Stomach (tissue), 9 donors: ENCODE data around the gene HDLBP. TPM values are rescaled to one million over a fixed set of nuclear protein-coding genes. Genes with fewer than 3 reads are reported as not detected.

Experiments used
- DNase-seq, 2 donors: peaks; one replicate each; pipeline versions ENCODE4 v3.0.0 to v3.0.0-alpha.2; 2013 to 2019
- H3K27ac ChIP-seq, 5 donors: fragments of 200-600 bp in 4 of 5; sonication (generic) in 4 of 5; one replicate each; pipeline ENCODE4 v1.5.1; 2013 to 2019; ENCODE audit warnings: mild to moderate bottlenecking in 1 of 5, moderate library complexity in 1 of 5
- H3K27me3 ChIP-seq, 3 donors: fragments of 200-600 bp; sonication (generic); one replicate each; pipeline ENCODE4 v1.5.1; 2017 to 2019; ENCODE audit warnings: mixed run types in 1 of 3
- H3K36me3 ChIP-seq, 4 donors: fragments of 200-600 bp; sonication (generic); 1 replicate in 3 of 4; 2 replicates in 1 of 4; pipeline ENCODE4 v1.5.1; 2016 to 2019
- H3K4me1 ChIP-seq, 4 donors: fragments of 200-600 bp; sonication (generic); one replicate each; pipeline ENCODE4 v1.5.1; 2016 to 2019
- H3K4me3 ChIP-seq, 4 donors: fragments of 200-600 bp; sonication (generic) in 3 of 4; one replicate each; pipeline ENCODE4 v1.5.1; 2016 to 2019; ENCODE audit warnings: mild to moderate bottlenecking in 1 of 4
- H3K9me3 ChIP-seq, 4 donors: fragments of 200-600 bp; sonication (generic); one replicate each; pipeline ENCODE4 v1.5.1; 2016 to 2019
- CTCF ChIP-seq, 7 experiments: fragments of 450-650 bp in 4 of 7; fragments of 200-600 bp in 3 of 7; sonication (generic) in 3 of 7; IDR thresholded peaks; one replicate each; pipeline ENCODE4 v1.5.1; 2016 to 2019; ENCODE audit warnings: antibody characterized with exemption in 7 of 7, control low read depth in 2 of 7, mild to moderate bottlenecking in 1 of 7
- EP300 ChIP-seq: sonication (generic); formaldehyde crosslinking; IDR thresholded peaks from one replicate; pipeline ENCODE4 v1.6.1; 2017; ENCODE audit warnings: antibody characterized with exemption
- POLR2A ChIP-seq, 4 donors: fragments of 450-650 bp; IDR thresholded peaks; one replicate each; pipeline ENCODE4 v1.6.1; 2016; ENCODE audit warnings: antibody characterized with exemption in 4 of 4, control low read depth in 2 of 4, mild to moderate bottlenecking in 1 of 4, moderate library complexity in 1 of 4
- POLR2AphosphoS5 ChIP-seq, 3 donors: sonication (generic); formaldehyde crosslinking; IDR thresholded peaks; one replicate each; pipeline ENCODE4 v1.6.1; 2016; ENCODE audit warnings: antibody characterized with exemption in 3 of 3
- WGBS, 5 donors: extraction: QIAGEN DNeasy Blood & Tissue Kit in 3 of 5; methylation state at CpG; one replicate each; pipeline versions ENCODE4 v1.1.5 to v1.1.7; 2013 to 2018; 5-methylcytosine and 5-hydroxymethylcytosine counted together
- intact Hi-C: fragments of 100-400 bp; cut with DNase I; formaldehyde crosslinking; loops from one replicate; pipeline ENCODE4 v1.15.1; 2023; ENCODE audit warnings: low total_unique reads
- polyA plus RNA-seq, 3 donors: library from polyadenylated mRNA; stranded (reverse); fragments of 200-250 nt; gene quantifications; one replicate each; pipeline ENCODE4 v1.2.3, GENCODE V29; 2013
- total RNA-seq, 5 donors: library from RNA; depleted of rRNA; stranded (reverse); fragments of >200 nt; gene quantifications; one replicate each; pipeline versions ENCODE4 v1.1.0 to v1.2.3, GENCODE V29; 2014 to 2016
- donor health status: healthy with polysubstance abuse.
- donor health status: Bipolar disorder and iron deficiency.
- donor health status: healthy.

The HDLBP gene
- total and polyA plus RNA-seq, 8 donors = 171 to 752 (median 397) TPM

DNA sequence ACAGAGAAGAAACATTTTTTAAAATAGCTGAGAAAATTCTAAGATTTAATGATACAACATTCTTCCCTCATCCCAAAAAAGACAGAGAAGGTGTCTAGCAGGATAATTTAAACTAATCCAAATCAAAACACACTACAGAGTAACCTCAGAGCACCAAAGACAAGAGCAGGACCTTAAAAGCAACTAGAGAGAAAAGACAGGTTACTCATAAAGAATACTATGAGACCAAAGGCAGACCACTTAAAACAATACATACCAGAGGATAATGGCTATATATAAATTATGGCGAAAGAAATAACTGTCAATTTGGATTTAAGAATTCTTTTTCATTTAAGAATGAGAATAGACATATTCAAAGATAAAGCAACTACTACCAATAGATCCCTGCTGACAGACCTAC lies 40.0 kb downstream of the HDLBP start:
- 96 to 100% (median 98%) methylated on average over 1 of the region's 1 CpG for WGBS, 5 donors
- Histone ChIP-seq H3K4me3 (no peak overlapping the region), H3K4me1 (peaks cover 11 to 44% (median 32%) of the 10 kb centered on the region in 4 donors), H3K9me3 (no peaks in the 10 kb centered on the region), H3K36me3 (no peaks in the 10 kb centered on the region), H3K27me3 (no peaks in the 10 kb centered on the region), H3K27ac (no peak overlapping the region)
- TF ChIP-seq EP300 (no peak), POLR2A (IDR thresholded peaks at IDR 0.05) (no peak), POLR2AphosphoS5 (IDR thresholded peaks at IDR 0.05) (no peak), CTCF (IDR thresholded peaks at IDR 0.05) (no peak)
- DNase-seq = no peak
- intact Hi-C loops = no loop called here

DNA sequence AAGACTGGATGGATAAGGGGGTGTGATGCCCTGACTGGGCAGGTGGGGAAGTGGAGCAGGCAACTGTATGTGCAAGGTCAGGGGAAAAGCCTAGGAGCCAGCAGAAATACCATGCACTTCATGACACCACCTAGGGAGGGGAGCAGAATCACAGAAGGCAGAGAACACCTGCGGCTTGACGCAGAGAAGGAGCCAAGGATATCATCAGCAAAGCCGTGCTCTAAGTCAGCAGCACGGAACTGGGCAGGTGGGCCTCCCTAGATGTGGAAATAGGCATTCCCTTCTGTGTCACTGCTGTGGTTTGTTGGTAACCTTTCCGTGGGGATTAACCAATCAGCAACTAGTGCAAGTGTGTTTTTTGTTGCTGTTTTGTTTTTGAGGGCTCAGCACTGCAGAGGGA lies 41.3 kb downstream of the HDLBP start:
- H3K36me3 ChIP-seq = peaks cover 0 to under 1% (median 0%) of the 10 kb centered on the region in 4 donors
- DNase-seq = peak in 1 of 2 donors; percentile 26
- H3K4me1 ChIP-seq = peaks cover 25 to 48% (median 41%) of the 10 kb centered on the region in 4 donors
- intact Hi-C loops = no loop called here
- H3K27ac ChIP-seq = peak overlapping the region in 3 of 5 donors; percentile 94 to 98 (median 97)
- no peaks in the 10 kb centered on the region for H3K27me3 ChIP-seq
- H3K9me3 ChIP-seq = no peaks in the 10 kb centered on the region
- TF ChIP-seq CTCF (IDR thresholded peaks at IDR 0.05) (peak in 1 of 7 experiments; percentile 25), POLR2AphosphoS5 (IDR thresholded peaks at IDR 0.05) (no peak), EP300 (no peak), POLR2A (IDR thresholded peaks at IDR 0.05) (no peak)
- no peak overlapping the region for H3K4me3 ChIP-seq
- WGBS, 5 donors = 44 to 83% (median 64%) methylated on average over 5 of the region's 5 CpGs

GRCh38 chr2:241273210-241274020 lies 42.1 kb downstream of the HDLBP start:
- peak in 1 of 2 donors; percentile 17 for DNase-seq
- intact Hi-C loops = no loop called here
- peak overlapping the region; percentile 94 to 98 (median 97) for H3K27ac ChIP-seq
- WGBS, 5 donors = 36 to 51% (median 47%) methylated on average over 21 of the region's 21 CpGs
- peaks cover 25 to 55% (median 47%) of the 10 kb centered on the region in 4 donors for H3K4me1 ChIP-seq
- TF ChIP-seq POLR2AphosphoS5 (IDR thresholded peaks at IDR 0.05) (no peak), POLR2A (IDR thresholded peaks at IDR 0.05) (no peak), EP300 (no peak), CTCF (IDR thresholded peaks at IDR 0.05) (no peak)
- H3K9me3 ChIP-seq = no peaks in the 10 kb centered on the region
- H3K36me3 ChIP-seq = peaks cover 0 to 7% (median 2%) of the 10 kb centered on the region in 4 donors
- H3K27me3 ChIP-seq = no peaks in the 10 kb centered on the region
- H3K4me3 ChIP-seq = peak overlapping the region; percentile 95 to 98 (median 97)

- peak overlapping the region; percentile 95 to 98 (median 97) for H3K4me3 ChIP-seq
- DNase-seq = peak; percentile 74 to 91
- peaks cover 25 to 62% (median 52%) of the 10 kb centered on the region in 4 donors for H3K4me1 ChIP-seq
- H3K27me3 ChIP-seq = no peaks in the 10 kb centered on the region
- intact Hi-C loops = no loop called here
- no peaks in the 10 kb centered on the region for H3K9me3 ChIP-seq
- peaks cover 0 to 16% (median 11%) of the 10 kb centered on the region in 4 donors for H3K36me3 ChIP-seq
- 0 to 1% (median 1%) methylated on average over 22 to 92 of the region's 102 CpGs for WGBS, 5 donors
- H3K27ac ChIP-seq = peak overlapping the region; percentile 94 to 98 (median 97)
- TF ChIP-seq EP300 (no peak), POLR2A (IDR thresholded peaks at IDR 0.05) (no peak), CTCF (IDR thresholded peaks at IDR 0.05) (no peak), POLR2AphosphoS5 (IDR thresholded peaks at IDR 0.05) (peak in 2 of 3 donors; percentile 62 to 68)
These were observed 42.9 kb downstream of the HDLBP start for GRCh38 chr2:241272303-241273209.
